Measurements from ENCODE around the gene LTA.
A peak's percentile ranks its signal among the peaks of the same experiment; 100 is the strongest.

LTA gene

DNA sequence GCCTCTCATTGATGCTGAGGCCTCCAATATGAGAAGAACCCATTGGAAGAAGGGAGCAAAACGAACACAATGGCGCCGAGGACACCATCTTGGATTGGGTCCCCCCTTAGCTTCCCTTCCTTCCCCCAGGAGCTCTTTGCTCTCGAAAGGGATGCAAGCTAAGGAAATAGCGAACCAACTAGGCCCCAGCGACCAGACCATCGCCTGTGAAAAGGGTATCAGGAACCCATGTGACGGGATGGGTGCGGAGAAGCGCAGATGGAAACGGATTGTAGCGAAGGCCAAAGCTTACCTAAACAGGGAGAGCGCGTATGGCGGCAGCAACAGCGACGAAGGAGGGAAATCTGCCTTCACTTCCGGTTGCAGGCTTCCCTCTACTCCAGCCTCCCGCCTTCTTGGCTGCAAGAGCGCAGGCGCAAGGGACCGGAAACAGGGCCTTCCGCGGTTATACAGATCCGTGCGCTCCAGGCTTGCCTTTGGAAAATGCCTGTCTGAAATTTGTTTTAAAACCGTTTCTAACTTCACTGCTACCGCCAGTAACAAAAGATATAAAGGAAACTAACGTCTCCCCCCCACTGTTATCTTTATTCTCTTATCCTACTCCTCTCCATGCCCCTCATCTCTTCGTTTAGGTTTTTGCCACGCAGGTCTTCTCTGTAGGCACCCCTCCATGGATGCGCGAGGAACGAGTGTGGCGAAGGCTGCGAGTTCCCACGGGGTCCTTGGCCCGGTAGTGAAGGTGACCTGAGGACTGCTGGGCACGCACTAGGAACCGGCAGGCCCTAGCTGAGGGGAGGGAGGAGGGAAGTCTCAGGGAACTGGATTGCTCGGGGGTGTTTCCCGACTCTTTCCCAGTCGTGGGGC lies 30.2 kb upstream of the LTA start, which contains the start of gene DDX39B:
Gene DDX39B, minus strand, starts transcription at position 346 of the 864 bp plus-strand sequence. CDS start 1,471 bp downstream, outside the sequence.
- peak; percentile 82 to 90 for DNase-seq (ENCODE audit: low read depth in 2 of 2, low spot score in 1 of 2)

DNA sequence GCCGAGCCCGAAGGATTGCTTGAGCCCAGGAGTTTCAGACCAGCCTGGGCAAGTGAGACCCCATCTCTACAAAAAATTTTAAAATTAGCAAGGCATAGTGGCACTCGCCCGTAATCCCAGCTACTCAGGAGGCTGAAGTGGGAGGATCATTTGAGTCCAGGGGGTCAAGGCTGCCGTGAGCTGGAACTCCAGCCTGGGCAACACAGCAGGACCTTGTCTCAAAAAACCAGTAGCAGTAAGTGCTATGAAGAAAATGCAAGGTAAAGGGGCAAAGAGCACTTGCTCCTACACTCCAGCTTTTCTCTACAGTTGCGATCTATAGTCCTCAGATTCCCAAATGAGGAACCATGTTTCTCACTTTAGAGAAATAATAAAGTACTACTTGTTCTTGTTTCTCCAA lies 28.4 kb upstream of the LTA start:
- DNase-seq (ENCODE audit: low read depth in 2 of 2, low spot score in 1 of 2) = no peak

DNA sequence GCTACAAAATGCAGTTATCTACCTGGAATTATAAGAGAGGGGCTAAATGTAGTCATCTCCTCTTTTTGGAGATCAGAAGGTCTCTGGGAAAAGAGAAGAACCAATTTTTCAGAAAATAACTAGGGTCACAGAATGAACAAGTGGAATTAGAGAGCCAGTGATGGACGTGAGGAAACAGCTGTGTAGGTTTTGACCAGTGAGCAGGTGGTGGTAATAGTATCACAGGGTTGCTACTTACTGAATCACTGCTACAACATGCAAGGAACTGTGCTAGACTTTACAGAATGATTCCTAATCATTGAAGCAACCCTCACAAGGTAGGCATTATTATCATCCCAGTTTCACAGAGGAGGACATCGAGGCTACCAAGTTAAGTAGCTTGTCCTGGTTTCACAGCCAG lies 27.4 kb upstream of the LTA start:
- no peak for DNase-seq (ENCODE audit: low read depth in 2 of 2, low spot score in 1 of 2)

DNA sequence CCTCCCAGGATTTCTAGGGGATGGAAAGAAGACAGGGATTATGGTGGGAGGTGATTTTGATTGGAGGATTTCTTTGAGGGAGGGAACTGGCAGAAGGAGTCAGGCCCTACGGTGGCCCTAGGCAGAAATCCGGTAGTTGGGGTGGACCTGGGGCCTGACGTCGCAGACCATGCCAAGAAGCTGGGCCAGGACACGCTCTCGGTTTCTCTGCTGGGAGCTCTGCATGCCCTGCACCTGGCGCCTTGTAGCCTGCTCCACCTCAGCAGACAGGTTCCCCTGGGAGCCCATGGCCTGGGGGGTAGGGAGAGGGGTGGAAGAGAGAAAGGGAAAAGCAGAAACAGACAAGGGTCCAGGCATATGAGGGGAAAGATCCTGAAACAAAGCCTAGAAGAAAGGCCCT lies 26.8 kb upstream of the LTA start:
- no peak for DNase-seq (ENCODE audit: low read depth in 2 of 2, low spot score in 1 of 2)

DNA sequence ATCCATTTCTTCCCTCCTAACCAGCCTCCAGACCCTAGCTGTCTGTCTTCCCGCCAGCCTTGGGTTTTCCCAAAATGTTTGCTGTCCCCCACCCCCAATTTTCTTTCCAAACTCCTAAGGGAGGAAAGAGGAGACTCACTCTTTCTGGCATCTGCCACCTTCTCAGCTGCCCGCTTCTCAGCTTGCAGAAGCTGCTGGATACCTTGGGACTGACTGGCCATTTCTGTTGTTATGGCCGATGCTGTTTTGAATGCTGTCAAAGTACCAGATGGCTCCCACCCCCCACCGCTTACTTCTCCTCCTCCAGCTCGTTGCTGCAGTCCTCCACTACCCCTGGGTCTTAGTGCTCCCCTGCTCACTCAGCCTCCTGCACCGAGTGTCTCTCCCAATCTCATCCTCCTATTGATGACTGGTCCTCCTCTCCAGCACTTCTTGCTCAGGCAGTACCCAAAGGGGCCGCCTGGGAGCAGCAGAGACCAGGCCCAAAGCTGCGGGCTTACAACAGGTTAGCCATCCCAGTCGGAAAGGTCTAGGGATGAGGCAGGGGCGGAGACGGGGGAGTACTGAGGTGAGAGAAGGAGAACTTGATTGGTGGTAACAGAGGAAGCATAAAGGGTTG lies 25.6 kb upstream of the LTA start, which contains the start of gene ATP6V1G2:
Gene ATP6V1G2, minus strand, starts transcription at position 270 of the 619 bp plus-strand sequence. Its CDS starts 49 bp downstream, at position 221.
- DNase-seq (ENCODE audit: low read depth in 2 of 2, low spot score in 1 of 2) = peak; percentile 64 to 70

DNA sequence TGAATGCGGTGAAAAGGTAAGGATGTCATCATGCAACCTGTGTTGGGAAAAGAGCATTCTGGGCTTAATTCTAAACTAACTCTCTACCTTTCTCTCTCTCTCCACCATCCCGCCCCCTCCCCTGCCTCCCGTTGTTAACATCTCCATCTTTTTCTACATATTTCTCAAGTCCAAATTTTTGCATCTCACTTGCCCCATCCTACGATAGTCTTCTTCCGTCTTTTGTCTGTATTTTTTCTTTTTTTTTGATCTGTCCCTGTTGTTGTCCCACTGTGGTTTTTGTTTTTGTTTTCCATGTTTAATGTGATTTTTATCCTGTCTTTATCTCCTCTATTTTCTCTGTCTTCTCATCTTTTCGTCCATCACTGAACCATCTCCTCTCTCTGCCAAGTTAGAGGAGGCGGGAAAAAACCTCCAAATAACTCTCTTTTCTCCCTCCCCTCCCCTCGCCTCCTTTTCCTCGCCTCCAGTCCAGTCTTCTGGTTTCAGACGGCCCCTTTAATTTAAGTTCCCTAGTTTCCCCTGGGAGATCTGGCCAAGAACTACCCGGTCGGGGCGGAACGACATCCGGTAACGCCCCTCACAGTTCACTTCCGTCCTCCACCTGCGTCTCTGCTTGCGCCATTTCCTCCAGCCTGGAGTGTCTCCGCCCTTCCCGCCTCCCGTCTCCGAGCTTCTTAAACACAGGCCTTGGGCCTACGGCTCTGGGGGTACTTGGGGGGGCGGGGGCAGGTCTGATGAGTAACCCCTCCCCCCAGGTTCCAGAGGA lies 24.9 kb upstream of the LTA start, which contains the start of gene NFKBIL1:
Gene NFKBIL1, plus strand, starts transcription at position 651 of the 769 bp plus-strand sequence. Its CDS starts 87 bp downstream, at position 738.
- DNase-seq (ENCODE audit: low read depth in 2 of 2, low spot score in 1 of 2) = peak; percentile 76 to 87

DNA sequence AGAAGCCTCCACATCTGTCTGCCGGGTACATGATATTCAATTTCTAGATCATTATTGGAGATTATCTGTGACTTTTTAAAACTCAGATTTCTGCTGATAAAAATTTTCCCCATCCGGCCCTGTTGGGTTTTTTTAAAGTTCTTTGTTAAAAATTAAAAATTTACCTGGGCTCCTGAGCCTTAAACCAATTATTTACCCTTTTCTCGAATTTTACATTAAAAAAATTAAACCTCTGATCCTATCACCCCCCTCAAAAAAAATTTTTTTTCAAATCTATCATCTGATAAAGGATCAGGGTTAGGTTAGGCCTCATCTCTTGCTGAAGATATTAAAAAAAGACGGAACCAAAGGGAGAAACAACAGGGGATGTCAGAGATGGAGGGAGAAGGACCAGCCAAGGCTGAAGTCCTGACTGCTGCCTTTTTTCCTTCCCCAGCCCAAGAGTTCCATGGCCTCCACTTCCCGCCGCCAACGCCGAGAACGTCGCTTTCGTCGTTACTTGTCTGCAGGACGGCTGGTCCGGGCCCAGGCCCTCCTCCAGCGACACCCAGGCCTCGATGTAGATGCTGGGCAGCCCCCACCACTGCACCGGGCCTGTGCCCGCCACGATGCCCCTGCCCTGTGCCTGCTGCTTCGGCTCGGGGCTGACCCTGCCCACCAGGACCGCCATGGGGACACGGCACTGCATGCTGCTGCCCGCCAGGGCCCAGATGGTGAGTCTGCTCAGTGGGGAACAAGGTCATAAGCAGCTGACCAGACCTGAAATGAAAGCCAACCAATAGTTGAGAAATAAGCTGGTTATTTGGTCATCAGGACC lies 24.2 kb upstream of the LTA start:
- no peak for DNase-seq (ENCODE audit: low read depth in 2 of 2, low spot score in 1 of 2)

DNA sequence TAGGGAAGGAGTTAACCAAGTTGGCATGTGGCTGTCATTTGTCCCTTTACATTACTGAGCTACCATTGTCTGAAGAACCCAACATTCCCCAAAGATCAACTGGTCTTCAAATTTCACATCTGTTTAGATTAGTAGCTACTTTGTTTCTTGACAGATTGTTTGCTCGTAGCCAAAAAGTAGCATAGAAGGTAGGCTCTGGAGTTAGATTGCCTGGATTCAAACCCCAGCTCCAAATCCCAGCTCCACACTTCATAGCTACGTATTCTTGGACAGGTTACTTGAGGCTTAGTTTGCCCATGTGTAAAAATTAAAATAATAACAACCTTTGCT lies 23.6 kb upstream of the LTA start:
- DNase-seq (ENCODE audit: low read depth in 2 of 2, low spot score in 1 of 2) = no peak

DNA sequence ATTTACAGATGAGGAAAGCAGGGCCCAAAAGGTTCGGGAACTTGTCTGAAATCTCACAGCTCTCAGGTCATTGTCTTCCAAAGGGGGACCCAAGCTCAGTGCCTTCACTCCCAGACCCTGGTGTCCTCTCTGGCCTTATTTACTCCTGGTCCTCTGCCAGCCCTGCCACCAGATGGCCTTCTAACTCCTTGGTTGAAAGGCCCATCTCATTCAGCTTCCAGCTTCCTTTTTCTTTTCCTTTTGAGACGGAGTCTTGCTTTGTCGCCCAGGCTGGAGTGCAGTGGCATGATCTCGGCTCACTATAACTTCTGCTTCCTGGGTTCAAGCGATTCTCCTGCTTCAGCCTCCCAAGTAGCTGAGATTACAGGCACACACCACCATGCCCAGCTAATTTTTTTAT lies 20.7 kb upstream of the LTA start:
- peak in 1 of 2 donors; percentile 40 for DNase-seq (ENCODE audit: low read depth in 2 of 2, low spot score in 1 of 2)

DNA sequence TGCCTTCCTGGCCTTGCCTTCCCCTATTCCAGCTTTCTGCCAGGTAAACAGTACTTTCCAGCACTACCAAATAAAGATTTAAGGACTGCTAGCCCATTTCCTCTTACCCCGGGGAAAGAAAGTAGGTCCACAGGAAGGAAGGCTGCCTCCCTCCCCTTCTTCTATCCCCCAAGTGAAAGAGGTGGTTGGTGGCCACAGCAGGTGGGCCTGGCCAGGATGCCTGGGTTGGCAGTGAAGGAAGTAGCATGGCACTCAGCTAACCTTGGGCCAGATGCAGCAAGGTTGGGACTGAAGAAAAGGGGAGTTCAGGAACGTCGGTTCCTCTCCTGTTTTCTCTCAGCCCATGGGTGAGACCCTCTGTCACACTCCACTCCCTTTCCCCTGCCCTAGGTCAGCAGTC lies 15.8 kb upstream of the LTA start:
- DNase-seq (ENCODE audit: low read depth in 2 of 2, low spot score in 1 of 2) = no peak

DNA sequence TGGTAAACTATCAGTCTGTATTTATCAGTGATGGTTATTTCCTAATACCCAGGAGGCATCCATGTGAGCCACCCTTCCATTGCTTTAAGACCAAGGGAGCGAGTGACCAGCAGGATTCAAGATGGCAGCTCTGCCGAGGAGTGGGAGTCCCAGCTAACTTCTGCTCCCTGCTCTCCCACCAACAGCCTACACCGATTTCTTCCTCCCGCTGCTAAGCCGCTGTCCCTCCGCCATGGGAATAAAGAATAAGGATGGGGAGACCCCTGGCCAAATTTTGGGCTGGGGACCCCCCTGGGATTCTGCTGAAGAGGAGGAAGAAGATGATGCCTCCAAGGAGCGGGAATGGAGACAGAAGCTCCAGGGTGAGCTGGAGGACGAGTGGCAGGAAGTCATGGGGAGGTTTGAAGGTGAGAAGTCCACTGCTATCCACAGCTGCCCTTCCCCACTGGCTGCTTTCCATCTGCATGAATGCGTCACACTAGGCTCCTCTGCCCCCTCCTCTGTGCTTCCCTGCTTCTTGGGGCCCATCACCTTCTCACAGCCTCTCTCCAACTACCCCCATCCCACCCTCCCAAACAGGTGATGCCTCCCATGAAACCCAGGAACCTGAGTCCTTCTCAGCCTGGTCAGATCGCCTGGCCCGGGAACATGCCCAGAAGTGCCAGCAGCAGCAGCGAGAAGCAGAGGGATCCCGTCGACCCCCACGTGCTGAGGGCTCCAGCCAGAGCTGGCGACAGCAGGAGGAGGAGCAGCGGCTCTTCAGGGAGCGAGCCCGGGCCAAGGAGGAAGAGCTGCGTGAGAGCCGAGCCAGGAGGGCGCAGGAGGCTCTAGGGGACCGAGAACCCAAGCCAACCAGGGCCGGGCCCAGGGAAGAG lies 14.4 kb upstream of the LTA start:
- DNase-seq (ENCODE audit: low read depth in 2 of 2, low spot score in 1 of 2) = no peak

DNA sequence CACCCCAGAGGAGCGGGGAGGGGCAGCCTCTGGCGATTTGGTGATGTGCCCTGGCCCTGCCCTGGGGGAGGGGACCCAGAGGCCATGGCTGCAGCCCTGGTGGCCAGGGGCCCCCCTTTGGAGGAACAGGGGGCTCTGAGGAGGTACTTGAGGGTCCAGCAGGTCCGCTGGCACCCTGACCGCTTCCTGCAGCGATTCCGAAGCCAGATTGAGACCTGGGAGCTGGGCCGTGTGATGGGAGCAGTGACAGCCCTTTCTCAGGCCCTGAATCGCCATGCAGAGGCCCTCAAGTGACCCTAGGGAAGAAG lies 13.8 kb upstream of the LTA start:
- DNase-seq (ENCODE audit: low read depth in 2 of 2, low spot score in 1 of 2) = no peak

DNA sequence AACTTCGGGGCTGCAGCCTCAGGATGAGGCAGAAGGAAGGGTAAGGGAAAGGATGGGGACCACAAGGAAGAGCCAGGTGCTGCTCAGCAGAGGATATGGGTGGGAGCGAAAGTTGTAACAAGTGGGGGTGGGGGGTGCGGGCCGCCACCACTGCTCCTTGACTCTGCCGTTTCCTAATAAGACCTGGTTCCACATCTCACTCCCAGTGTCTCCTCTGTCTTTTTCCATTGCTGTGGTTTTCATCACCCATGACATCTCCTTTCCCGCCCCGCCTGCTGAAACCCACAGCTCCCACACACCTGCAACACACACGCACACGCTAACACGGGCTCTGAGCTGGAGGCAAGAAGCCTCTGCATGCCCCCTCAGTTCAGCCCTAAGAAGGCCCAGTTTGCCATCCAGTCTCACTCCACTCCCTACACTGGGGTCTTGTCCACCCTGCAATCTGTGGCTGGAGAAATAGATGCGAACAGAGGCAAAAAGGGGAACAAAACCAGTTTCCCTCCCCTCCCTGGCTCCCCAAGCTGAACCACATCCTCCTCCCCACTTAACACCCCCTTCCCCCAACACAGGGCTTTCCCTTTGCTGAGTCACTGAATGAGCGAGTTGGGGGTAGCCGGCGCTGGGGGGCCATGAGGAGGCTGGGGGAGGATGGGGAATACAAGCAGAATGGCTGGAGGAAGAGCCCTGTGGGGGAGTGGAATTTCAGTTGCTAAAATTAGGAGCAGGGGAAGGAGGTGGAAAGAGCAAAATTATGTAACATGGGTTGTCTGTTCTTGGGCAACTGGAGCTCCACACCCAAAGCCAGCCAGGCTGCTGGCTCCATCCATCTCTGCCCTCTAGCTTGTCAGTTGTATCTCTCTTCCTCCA lies 13.2 kb upstream of the LTA start:
- DNase-seq (ENCODE audit: low read depth in 2 of 2, low spot score in 1 of 2) = peak in 1 of 2 donors; percentile 63

DNA sequence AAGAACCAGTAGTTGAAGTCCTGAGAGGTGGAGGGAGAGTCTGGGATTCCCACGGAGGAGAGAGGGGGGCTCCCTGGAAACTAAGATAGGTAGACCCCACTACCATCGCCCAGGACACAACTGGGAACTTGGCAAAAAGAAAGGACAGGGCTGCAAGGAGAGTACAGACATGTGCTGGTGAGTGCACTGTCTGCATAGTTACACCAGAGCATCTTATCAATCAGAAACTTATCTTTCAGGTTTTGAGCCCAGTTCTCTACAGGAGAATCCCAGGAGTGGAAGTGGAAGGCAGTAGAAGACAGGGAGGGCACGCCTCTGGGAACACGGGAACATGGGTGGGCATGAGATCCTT lies 12.5 kb upstream of the LTA start:
- no peak for DNase-seq (ENCODE audit: low read depth in 2 of 2, low spot score in 1 of 2)

DNA sequence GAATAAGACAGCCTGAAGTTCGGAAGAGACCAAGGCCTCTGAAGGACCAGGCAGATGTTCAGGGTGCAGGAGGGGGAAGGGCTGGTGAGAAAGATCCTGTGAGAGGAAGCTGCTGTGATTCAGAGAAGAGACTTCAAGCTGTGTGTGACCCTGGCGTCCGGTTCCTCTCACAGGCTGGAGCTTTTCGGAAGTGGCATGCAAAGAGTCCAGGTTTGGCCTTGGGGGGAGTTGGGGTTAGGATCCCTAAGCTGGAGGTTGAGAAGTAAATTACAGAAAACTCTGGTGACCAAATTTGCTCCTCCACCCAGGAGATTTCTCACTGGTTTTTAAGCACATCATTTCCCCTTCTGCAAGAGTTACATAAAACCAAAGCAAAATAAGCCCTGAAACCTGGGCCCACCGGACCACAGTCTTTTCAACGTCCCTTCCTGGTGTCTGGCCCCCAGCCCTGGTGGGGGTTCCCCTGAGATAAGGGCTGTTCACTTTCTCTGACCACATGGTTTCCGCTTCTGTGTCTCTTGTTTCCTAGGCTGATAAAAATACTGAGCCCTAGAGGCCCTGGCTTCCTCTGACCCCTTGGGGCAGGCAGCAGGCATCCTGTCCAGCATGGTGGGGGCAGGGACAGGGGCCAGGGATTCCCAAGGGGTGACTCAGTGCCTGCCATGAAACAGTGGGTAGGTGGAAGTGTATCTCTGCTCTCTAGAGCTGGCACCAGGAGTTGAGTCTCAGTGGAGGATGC lies 12.0 kb upstream of the LTA start:
- DNase-seq (ENCODE audit: low read depth in 2 of 2, low spot score in 1 of 2) = no peak

DNA sequence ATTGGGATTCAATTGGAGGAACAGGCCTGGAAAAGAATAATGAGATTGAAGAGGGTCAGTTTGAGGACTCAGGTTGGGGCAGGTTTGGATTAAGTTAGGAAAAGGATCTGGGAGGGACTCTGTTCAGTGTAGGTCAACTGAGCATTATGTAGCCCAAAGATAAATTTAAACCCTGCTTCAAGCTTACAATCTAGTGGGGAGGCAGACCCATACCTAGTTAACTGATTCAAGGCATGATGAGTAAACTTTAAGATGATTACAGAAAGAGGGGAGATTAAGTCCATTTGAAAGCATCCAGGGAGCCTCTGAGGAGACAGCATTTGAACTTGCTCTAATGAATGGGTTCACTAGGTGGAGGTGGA lies 11.4 kb upstream of the LTA start:
- no peak for DNase-seq (ENCODE audit: low read depth in 2 of 2, low spot score in 1 of 2)

DNA sequence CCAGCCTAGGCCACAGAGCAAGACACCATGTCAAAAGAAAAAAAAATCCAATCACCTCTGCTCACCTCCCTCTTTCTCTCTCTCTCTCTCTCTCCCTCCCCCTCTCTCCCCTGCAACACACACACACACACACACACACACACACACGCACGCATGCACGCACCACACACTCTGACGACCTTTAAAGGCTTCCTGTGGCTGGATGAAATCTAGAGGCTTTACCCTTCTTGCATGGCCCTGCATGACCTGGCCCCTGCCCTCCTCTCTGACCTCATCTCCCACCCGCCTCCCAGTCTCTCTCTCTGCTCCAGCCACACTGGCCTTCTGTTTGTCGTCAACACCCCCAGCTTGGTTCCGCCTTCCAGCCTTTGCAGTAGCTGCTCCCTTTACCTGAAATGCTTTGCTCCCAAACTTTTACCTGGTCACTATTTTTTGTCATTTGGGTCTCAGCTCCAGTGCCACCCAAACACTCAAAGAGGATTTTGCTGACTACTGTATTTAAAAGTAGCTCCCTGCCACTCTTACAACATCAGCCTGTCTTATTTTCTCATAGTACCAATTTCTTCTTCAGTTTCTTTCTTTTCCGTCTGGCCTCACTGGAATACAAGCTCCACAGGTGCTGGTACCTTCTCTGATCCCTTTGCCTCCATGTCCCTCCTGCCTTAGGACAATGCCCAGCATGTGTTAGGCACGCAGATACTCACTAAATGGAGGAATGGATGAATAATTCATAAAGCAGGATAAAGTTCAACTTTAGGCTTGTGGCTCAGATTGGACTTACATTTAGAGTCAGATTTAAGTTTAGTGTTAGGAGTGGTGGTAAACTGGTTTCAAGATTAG lies 4.3 kb upstream of the LTA start:
- no peak for DNase-seq (ENCODE audit: low read depth in 2 of 2, low spot score in 1 of 2)

DNA sequence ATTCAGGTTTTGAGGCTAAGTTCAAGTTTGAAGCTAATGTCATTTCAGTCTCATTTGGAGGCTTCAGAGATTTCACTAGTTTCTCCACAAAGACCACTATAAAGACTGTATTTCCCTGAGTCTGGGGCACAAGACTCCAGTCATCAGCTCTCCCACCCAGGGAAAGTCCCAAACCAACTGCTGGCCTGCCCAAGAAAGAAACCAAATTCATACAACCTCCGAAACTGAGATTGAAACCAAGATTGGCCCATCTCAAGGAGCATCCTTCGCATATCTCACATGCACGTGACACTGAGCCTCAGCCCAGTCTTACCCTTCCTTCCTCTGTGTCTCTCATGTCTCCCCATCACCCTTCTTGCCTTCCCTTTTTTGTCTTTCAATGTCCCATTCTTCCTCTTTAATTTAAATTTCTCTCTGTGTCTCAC lies 3.5 kb upstream of the LTA start:
- DNase-seq (ENCODE audit: low read depth in 2 of 2, low spot score in 1 of 2) = peak in 1 of 2 donors; percentile 55

Measured in stimulated activated CD8-positive, alpha-beta memory T cell treated with anti-CD3 and anti-CD28 coated beads, Interleukin-4, amount 100 ng/mL, for 4 hours (primary cell).